Measurements from ENCODE around the gene MPP4. TPM values are rescaled to one million over a fixed set of nuclear protein-coding genes. Genes with fewer than 3 reads are reported as not detected.

Gene MPP4
- total and polyA plus RNA-seq, 8 donors: 0.08 to 0.20 (median 0.19) TPM; not detected in 2

DNA sequence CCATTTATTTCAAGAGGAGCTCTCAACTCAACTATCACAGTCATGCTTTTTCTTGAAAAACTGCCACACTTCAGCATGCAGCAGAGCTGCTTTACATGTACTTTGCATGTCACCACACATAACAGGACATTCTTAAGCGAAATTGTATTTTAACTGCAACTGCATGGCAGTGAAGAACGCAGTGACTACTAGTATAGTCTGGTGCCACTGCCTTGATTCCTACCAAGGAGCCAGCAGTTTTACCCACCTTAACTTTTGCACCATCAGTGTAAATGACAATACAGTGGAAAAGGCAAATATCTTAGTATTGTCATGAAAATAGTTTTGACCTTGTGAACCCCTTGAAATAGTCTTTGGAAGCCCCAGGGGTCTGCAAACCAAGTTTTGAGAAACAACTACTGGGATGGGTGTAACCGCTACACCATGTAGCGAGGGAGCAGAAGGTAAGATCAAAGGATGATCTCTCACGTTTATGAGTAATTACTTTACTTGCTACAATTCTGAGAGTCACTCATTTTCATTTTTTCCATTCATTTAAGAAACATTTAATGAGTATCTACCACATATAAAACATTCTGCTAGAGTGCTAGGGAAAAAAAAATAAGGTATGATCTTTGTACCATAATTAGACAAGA, 32.3 kb upstream of the MPP4 start:
- Histone ChIP-seq H3K4me3 (no peak overlapping the region), H3K36me3 (peaks cover 0 to 57% of the 10 kb centered on the region in 2 donors), H3K27ac (no peak overlapping the region), H3K27me3 (no peaks in the 10 kb centered on the region), H3K4me1 (no peaks in the 10 kb centered on the region), H3K9me3 (no peaks in the 10 kb centered on the region)
- no peak for DNase-seq
- intact Hi-C loops (cut with DNase I): no loop called here
- TF ChIP-seq, protein P1, sequence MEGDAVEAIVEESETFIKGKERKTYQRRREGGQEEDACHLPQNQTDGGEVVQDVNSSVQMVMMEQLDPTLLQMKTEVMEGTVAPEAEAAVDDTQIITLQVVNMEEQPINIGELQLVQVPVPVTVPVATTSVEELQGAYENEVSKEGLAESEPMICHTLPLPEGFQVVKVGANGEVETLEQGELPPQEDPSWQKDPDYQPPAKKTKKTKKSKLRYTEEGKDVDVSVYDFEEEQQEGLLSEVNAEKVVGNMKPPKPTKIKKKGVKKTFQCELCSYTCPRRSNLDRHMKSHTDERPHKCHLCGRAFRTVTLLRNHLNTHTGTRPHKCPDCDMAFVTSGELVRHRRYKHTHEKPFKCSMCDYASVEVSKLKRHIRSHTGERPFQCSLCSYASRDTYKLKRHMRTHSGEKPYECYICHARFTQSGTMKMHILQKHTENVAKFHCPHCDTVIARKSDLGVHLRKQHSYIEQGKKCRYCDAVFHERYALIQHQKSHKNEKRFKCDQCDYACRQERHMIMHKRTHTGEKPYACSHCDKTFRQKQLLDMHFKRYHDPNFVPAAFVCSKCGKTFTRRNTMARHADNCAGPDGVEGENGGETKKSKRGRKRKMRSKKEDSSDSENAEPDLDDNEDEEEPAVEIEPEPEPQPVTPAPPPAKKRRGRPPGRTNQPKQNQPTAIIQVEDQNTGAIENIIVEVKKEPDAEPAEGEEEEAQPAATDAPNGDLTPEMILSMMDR (IDR thresholded peaks at IDR 0.05): no peak
- no peak for ATAC-seq

- H3K9me3 ChIP-seq: peaks cover 6% of the 10 kb centered on the region in 2 donors
- H3K4me3 ChIP-seq: no peak overlapping the region
- ATAC-seq: no peak
- DNase-seq: no peak
- H3K36me3 ChIP-seq: peaks cover 0 to 79% of the 10 kb centered on the region in 2 donors
- intact Hi-C loops (cut with DNase I): no loop called here
- TF ChIP-seq, protein P1 (IDR thresholded peaks at IDR 0.05): no peak
- H3K27me3 ChIP-seq: no peaks in the 10 kb centered on the region
- no peak overlapping the region for H3K27ac ChIP-seq
- no peaks in the 10 kb centered on the region for H3K4me1 ChIP-seq
Observed at GRCh38 chr2:201715459-201715858, 17.0 kb upstream of the MPP4 start.

GRCh38 chr2:201712726-201713125, 14.3 kb upstream of the MPP4 start:
- H3K4me3 ChIP-seq: no peak overlapping the region
- TF ChIP-seq, protein P1 (IDR thresholded peaks at IDR 0.05): no peak

DNA sequence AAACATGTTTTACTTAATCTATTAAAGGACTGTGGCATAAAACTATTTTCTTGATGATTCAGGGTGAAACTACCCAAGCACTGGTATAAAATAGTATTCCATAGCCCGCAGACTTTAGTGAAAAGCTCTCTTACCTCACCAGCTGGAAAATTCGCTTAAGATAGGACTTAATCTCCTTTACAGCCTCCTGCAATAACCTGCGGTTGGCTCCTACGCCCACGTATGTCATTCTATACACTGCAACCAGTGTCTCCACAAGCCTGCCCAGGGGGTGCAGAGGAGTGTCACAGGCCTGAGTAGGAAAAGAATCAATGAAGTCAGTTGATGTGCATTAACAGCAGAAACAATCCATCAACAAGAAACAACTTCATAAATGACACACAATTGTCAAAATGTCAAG, 11.3 kb upstream of the MPP4 start:
- intact Hi-C loops (cut with DNase I): no loop called here
- Histone ChIP-seq H3K4me1 (no peaks in the 10 kb centered on the region), H3K9me3 (no peaks in the 10 kb centered on the region), H3K36me3 (peaks cover 0 to 62% of the 10 kb centered on the region in 2 donors), H3K4me3 (no peak overlapping the region), H3K27ac (no peak overlapping the region), H3K27me3 (no peaks in the 10 kb centered on the region)
- TF ChIP-seq, protein P1 (IDR thresholded peaks at IDR 0.05): no peak
- DNase-seq (no peak), ATAC-seq (no peak)

More at GRCh38 chr2:201712726-201713125, 14.3 kb upstream of the MPP4 start:
- no peak overlapping the region for H3K27ac ChIP-seq
- ATAC-seq: no peak
- intact Hi-C loops (cut with DNase I): no loop called here
- H3K27me3 ChIP-seq: no peaks in the 10 kb centered on the region
- H3K4me1 ChIP-seq: no peaks in the 10 kb centered on the region
- DNase-seq: no peak
- H3K36me3 ChIP-seq: peaks cover 0 to 65% of the 10 kb centered on the region in 2 donors
- no peaks in the 10 kb centered on the region for H3K9me3 ChIP-seq

DNA sequence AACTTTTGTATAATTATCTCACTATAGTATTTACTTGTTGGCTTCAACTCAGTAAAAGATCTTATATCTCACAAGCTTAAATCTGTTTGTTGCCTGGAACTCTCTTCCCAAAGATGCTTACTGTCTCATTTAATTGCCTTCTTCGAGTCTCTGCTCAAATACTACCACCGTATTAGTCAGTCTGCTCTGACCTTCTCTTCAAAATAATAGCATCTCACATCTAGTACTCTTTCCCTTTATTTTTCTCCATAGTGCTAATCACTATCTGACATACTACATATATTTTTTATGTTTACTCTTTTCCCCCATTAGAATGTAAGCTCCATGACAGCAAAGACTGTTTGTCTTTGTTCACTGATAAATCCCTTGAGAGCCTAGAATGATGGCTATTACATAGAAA, 10.6 kb upstream of the MPP4 start:
- no peaks in the 10 kb centered on the region for H3K27me3 ChIP-seq
- no peak overlapping the region for H3K27ac ChIP-seq
- H3K9me3 ChIP-seq: no peaks in the 10 kb centered on the region
- no peak for DNase-seq
- TF ChIP-seq, protein P1 (IDR thresholded peaks at IDR 0.05): no peak
- H3K4me3 ChIP-seq: no peak overlapping the region
- peaks cover 0 to 62% of the 10 kb centered on the region in 2 donors for H3K36me3 ChIP-seq
- no peak for ATAC-seq
- H3K4me1 ChIP-seq: no peaks in the 10 kb centered on the region
- intact Hi-C loops (cut with DNase I): no loop called here
